Body of pancreas (tissue), 4 donors: Measurements from ENCODE around the gene ARID4B.
A peak's percentile ranks its signal among the peaks of the same experiment; 100 is the strongest.

Source experiments
- POLR2A ChIP-seq, 3 donors: fragments of 450-650 bp; IDR thresholded peaks; one replicate each; pipeline ENCODE4 v1.6.1; 2016; ENCODE audit warnings: antibody characterized with exemption in 3 of 3, mild to moderate bottlenecking in 2 of 3
- TF ChIP-seq, protein P1 (sequence below), 7 experiments: fragments of 450-650 bp in 4 of 7; fragments of 200-600 bp in 3 of 7; sonication (generic) in 3 of 7; IDR thresholded peaks; one replicate each; pipeline ENCODE4 v1.5.1; 2016 to 2019; ENCODE audit warnings: antibody characterized with exemption in 7 of 7

DNA sequence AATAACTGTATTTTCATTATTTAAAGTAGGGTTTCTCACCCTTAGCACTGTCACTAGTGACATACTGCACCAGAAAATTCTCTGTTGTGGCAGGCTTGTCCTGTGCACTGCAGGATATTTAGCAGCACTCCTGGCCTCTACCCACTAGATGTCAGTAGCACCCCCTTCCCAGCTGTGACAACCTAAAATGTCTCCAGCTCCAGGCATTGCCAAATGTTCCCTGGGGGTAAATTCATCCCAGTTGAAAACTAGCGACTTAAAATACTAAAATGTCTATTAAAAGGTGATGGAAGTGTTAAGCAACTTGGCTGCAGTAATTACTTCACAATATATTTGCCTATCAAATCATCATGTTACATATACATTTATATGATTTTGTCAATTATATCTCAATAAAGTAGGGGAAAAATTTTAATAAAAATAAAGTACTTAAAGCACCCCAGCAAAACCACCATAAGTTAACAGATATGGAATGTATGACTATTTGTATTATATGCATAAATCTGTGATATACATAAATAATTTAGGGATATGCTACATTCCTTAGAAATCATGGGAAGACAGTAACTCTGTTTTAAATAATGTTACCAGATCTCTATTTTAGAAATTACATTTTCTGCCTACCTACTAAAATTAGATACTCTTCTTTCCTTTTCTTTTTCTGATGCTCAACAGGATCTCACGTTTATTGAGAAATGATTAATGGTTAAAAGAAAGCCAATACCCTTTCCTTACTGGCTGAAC, 74.6 kb downstream of the ARID4B start:
- TF ChIP-seq, protein P1, sequence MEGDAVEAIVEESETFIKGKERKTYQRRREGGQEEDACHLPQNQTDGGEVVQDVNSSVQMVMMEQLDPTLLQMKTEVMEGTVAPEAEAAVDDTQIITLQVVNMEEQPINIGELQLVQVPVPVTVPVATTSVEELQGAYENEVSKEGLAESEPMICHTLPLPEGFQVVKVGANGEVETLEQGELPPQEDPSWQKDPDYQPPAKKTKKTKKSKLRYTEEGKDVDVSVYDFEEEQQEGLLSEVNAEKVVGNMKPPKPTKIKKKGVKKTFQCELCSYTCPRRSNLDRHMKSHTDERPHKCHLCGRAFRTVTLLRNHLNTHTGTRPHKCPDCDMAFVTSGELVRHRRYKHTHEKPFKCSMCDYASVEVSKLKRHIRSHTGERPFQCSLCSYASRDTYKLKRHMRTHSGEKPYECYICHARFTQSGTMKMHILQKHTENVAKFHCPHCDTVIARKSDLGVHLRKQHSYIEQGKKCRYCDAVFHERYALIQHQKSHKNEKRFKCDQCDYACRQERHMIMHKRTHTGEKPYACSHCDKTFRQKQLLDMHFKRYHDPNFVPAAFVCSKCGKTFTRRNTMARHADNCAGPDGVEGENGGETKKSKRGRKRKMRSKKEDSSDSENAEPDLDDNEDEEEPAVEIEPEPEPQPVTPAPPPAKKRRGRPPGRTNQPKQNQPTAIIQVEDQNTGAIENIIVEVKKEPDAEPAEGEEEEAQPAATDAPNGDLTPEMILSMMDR (IDR thresholded peaks at IDR 0.05): peak; percentile 66 to 87 (median 84)
- TF ChIP-seq POLR2A (IDR thresholded peaks at IDR 0.05): no peak
